ENCODE data around the gene TMEM167B.

Gene TMEM167B

DNA sequence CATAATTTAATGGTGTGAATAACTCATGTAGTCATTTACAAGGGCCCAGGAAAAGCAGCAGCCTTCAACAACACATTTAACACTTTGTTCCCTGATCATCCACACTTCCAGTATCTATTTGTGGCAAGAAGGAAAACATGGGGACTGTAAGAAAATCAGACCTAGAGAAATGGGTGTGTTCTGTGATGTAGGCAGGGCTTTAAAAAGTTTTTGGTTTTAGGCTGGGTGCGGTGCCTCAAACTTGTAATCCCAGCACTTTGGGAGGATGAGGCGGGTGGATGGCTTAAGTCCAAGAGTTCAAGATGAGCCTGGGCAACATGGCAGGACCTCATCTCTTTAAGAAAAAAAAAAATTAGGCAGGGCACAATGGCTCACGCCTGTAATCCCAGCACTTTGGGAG is 34.5 kb upstream of the TMEM167B start:
- no peaks in the 10 kb centered on the region for H3K27me3 ChIP-seq (ENCODE audit: control insufficient read depth, insufficient read depth, low read length, poor library complexity, severe bottlenecking)
- H3K9me3 ChIP-seq (ENCODE audit: control insufficient read depth, low read length) = no peaks in the 10 kb centered on the region
- H3K4me3 ChIP-seq (ENCODE audit: insufficient read depth, low read depth, low read length) = no peak overlapping the region
- 89 to 96% methylated on average over 3 of the region's 3 CpGs for WGBS, 2 experiments
- H3K36me3 ChIP-seq (ENCODE audit: control insufficient read depth, insufficient read depth, low read length) = no peaks in the 10 kb centered on the region
- no peak overlapping the region for H3K27ac ChIP-seq (ENCODE audit: insufficient read depth, low read depth, low read length, poor library complexity, severe bottlenecking)
- H3K4me1 ChIP-seq (ENCODE audit: control insufficient read depth, insufficient read depth, low read length) = no peaks in the 10 kb centered on the region

DNA sequence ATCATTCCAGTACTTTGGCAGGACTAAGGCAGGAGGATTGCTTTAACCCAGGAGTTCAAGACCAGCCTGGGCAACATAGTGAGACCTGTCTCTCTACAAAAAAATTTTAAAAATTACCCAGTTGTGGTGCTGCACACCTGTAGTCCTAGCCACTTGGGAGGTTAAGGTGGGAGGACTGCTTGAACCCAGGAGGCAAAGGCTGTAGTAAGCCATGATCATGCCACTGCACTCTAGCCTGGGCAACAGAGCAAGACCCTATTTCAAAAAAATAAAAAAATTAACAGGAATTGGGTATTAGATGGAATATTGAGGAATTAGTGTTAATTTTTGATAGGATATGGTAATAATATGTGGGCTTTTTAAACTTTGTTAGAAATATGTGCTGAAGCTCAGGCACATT is 31.5 kb upstream of the TMEM167B start:
- H3K27ac ChIP-seq (ENCODE audit: insufficient read depth, low read depth, low read length, poor library complexity, severe bottlenecking) = no peak overlapping the region
- H3K4me1 ChIP-seq (ENCODE audit: control insufficient read depth, insufficient read depth, low read length) = no peaks in the 10 kb centered on the region
- H3K4me3 ChIP-seq (ENCODE audit: insufficient read depth, low read depth, low read length) = no peak overlapping the region
- no peaks in the 10 kb centered on the region for H3K9me3 ChIP-seq (ENCODE audit: control insufficient read depth, low read length)
- no peaks in the 10 kb centered on the region for H3K27me3 ChIP-seq (ENCODE audit: control insufficient read depth, insufficient read depth, low read length, poor library complexity, severe bottlenecking)
- peaks cover 13% of the 10 kb centered on the region for H3K36me3 ChIP-seq (ENCODE audit: control insufficient read depth, insufficient read depth, low read length)

DNA sequence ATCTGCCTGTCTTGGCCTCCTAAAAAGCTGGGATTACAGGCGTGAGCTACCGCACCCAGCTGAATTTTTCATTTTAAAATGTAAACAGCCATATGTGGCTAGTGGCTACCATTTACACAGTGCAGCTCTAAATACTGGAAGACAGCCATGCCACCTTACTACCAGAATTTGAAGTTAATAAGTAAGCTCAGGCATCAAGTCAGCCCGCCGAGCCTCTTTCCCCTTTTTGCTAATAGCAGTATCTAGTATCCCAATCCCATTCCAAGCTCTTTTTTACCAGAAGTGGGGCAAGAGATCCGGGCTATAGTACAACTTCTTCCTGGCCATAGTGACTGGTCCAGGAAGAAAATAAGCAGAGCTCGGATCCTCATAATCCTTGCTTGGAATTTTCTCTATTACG is 29.9 kb upstream of the TMEM167B start:
- Histone ChIP-seq H3K27ac (ENCODE audit: insufficient read depth, low read depth, low read length, poor library complexity, severe bottlenecking) (no peak overlapping the region), H3K4me1 (ENCODE audit: control insufficient read depth, insufficient read depth, low read length) (no peaks in the 10 kb centered on the region)
- 92 to 95% methylated on average over 7 of the region's 7 CpGs for WGBS, 2 experiments

DNA sequence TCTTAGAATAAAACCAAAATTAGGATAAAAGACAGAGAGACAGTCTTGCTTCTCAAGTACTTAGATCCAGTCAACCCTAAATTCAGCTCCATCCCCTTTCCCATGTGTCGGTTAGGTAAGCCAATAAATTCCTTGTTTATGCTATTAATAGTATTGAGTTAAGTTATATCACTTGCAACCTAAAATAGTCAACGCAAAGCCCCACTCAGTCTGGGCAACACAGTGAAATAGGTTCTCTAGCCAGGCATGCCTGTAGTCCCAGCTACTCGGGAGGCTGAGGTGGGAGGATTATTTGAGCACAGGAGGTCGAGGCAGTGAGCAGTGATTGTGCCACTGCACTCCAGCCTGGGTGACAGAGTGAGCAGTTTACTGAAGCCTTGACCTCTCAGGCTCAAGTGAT is 29.4 kb upstream of the TMEM167B start:
- peaks cover 14% of the 10 kb centered on the region for H3K36me3 ChIP-seq (ENCODE audit: control insufficient read depth, insufficient read depth, low read length)
- no peak overlapping the region for H3K4me3 ChIP-seq (ENCODE audit: insufficient read depth, low read depth, low read length)
- H3K4me1 ChIP-seq (ENCODE audit: control insufficient read depth, insufficient read depth, low read length) = no peaks in the 10 kb centered on the region
- H3K9me3 ChIP-seq (ENCODE audit: control insufficient read depth, low read length) = no peaks in the 10 kb centered on the region
- 78 to 91% methylated on average over 3 to 4 of the region's 4 CpGs for WGBS, 2 experiments
- H3K27me3 ChIP-seq (ENCODE audit: control insufficient read depth, insufficient read depth, low read length, poor library complexity, severe bottlenecking) = no peaks in the 10 kb centered on the region
- no peak overlapping the region for H3K27ac ChIP-seq (ENCODE audit: insufficient read depth, low read depth, low read length, poor library complexity, severe bottlenecking)

More for the DNA sequence above, 29.9 kb upstream of the TMEM167B start:
- Histone ChIP-seq H3K36me3 (ENCODE audit: control insufficient read depth, insufficient read depth, low read length) (peaks cover 14% of the 10 kb centered on the region), H3K9me3 (ENCODE audit: control insufficient read depth, low read length) (no peaks in the 10 kb centered on the region), H3K27me3 (ENCODE audit: control insufficient read depth, insufficient read depth, low read length, poor library complexity, severe bottlenecking) (no peaks in the 10 kb centered on the region), H3K4me3 (ENCODE audit: insufficient read depth, low read depth, low read length) (no peak overlapping the region)

DNA sequence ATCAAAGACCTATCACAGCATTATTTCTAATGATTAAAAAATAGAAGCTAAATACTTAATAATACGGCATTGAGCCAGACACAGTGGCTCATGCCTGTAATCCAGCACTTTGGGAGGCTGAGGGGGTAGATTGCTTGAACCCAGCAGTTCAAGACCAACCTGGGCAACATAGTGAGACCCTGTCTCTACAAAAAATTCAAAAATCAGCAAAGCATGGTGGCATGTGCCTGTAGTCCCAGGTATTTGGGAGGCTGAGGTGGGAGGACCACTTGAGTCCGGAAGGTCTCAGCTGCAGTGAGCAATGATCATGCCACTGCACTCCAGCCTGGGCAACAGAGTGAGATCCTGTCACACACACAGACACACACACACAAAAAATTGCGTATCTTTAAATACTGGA is 25.4 kb upstream of the TMEM167B start:
- H3K27ac ChIP-seq (ENCODE audit: insufficient read depth, low read depth, low read length, poor library complexity, severe bottlenecking) = no peak overlapping the region
- H3K9me3 ChIP-seq (ENCODE audit: control insufficient read depth, low read length) = no peaks in the 10 kb centered on the region
- no peak overlapping the region for H3K4me3 ChIP-seq (ENCODE audit: insufficient read depth, low read depth, low read length)
- no peaks in the 10 kb centered on the region for H3K27me3 ChIP-seq (ENCODE audit: control insufficient read depth, insufficient read depth, low read length, poor library complexity, severe bottlenecking)
- WGBS, 2 experiments = 89 to 95% methylated on average over 2 of the region's 3 CpGs
- no peaks in the 10 kb centered on the region for H3K4me1 ChIP-seq (ENCODE audit: control insufficient read depth, insufficient read depth, low read length)
- H3K36me3 ChIP-seq (ENCODE audit: control insufficient read depth, insufficient read depth, low read length) = peaks cover 14% of the 10 kb centered on the region

DNA sequence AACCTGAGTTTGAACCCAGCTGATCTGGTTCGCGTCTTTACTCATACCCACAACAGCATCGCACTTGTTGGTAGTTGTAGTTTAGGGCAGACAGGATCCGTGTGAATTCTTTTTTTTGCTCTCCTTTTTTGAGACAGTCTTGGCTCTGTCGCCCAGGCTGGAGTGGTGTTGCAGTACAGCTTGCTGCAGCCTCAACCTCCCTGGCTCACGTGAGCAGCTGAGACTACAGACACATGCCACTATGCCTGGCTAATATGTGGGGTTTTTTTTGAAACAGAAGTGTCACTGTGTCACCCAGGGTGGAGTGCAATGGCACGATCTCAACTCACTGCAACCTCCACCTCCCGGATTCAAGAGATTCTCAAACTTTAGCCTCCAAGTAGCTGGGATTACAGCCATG is 22.7 kb upstream of the TMEM167B start:
- no peak overlapping the region for H3K4me3 ChIP-seq (ENCODE audit: insufficient read depth, low read depth, low read length)
- no peaks in the 10 kb centered on the region for H3K4me1 ChIP-seq (ENCODE audit: control insufficient read depth, insufficient read depth, low read length)
- H3K27me3 ChIP-seq (ENCODE audit: control insufficient read depth, insufficient read depth, low read length, poor library complexity, severe bottlenecking) = no peaks in the 10 kb centered on the region
- 93 to 96% methylated on average over 8 of the region's 8 CpGs for WGBS, 2 experiments
- H3K9me3 ChIP-seq (ENCODE audit: control insufficient read depth, low read length) = no peaks in the 10 kb centered on the region
- H3K36me3 ChIP-seq (ENCODE audit: control insufficient read depth, insufficient read depth, low read length) = peaks cover 8% of the 10 kb centered on the region
- no peak overlapping the region for H3K27ac ChIP-seq (ENCODE audit: insufficient read depth, low read depth, low read length, poor library complexity, severe bottlenecking)

DNA sequence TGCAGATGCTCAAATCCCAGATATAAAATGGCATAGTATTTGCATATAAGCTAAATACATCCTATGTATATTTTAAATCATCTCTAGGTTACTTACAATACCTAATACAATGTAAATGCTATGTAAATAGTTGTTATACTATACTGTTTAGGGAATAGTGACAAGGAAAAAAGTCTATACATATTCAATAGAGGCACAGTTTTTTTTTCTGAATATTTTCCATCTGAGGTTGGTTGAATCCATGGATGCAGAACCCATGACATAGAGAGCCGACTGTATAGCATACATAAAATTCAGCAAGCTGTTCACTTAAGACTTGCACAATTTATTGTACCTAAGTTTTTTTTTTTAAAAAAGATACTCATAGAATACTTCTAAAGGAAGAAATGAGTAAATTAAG is 21.3 kb upstream of the TMEM167B start:
- no peaks in the 10 kb centered on the region for H3K27me3 ChIP-seq (ENCODE audit: control insufficient read depth, insufficient read depth, low read length, poor library complexity, severe bottlenecking)
- H3K4me1 ChIP-seq (ENCODE audit: control insufficient read depth, insufficient read depth, low read length) = no peaks in the 10 kb centered on the region
- H3K27ac ChIP-seq (ENCODE audit: insufficient read depth, low read depth, low read length, poor library complexity, severe bottlenecking) = no peak overlapping the region
- no peak overlapping the region for H3K4me3 ChIP-seq (ENCODE audit: insufficient read depth, low read depth, low read length)
- H3K9me3 ChIP-seq (ENCODE audit: control insufficient read depth, low read length) = no peaks in the 10 kb centered on the region
- WGBS, 2 experiments = 89% methylated on average over 1 of the region's 1 CpG; no CpG with 5 or more reads in 1 of the 2 experiments
- H3K36me3 ChIP-seq (ENCODE audit: control insufficient read depth, insufficient read depth, low read length) = no peaks in the 10 kb centered on the region

DNA sequence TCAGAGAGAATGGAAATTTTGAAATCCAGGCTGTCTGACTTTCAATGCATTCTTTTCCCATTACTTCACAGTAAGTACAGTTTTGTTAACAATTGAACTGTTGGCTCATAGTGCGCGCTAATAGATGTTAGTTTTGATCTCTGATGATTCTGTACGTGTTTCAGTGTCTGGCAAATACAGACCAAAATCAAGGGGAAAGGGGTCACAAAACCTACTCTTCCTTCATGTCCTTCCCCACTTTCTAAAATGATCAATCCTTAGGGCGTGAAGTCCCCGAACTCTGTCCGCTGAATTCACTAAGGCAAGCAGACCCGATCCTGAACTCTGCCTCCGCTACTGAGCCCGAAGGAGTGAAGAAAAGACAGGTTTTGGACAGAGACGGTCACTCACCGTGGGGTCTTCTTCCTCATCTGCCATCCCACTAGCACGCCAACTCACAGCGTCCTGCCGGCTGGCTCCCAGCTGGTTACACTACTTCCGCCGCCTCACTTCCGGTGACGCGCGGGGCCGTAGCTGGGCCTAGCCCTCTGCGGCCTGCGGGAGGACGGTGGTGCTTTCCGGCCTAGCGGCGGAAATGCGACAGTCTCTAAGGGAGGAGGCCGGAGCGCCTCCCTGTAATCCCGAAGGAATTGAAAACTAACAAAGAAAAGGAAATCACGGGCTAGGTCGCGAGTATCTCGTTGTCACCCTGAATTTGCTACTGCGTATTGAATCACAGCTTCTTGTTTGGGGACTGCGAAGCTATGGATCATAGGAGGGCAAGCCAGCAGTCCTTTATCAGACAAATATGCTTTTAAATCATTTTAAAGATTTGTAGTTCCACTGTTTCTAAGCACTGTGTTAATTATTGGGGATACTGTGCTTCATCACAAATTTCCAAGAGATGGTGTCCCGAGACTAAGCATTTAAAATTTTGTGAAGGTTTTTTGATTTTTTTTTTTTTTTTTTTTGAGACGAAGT is 14.8 kb upstream of the TMEM167B start, which contains the start of gene TAF13:
TAF13 (minus strand) TSS at position 473 of the 960 bp plus-strand sequence; CDS start at position 417, 56 bp downstream.
- peak within 1 kb of the TSS; percentile 96 for H3K27ac ChIP-seq (ENCODE audit: insufficient read depth, low read depth, low read length, poor library complexity, severe bottlenecking)
- H3K4me1 ChIP-seq (ENCODE audit: control insufficient read depth, insufficient read depth, low read length) = no peaks in the 10 kb centered on the region
- H3K27me3 ChIP-seq (ENCODE audit: control insufficient read depth, insufficient read depth, low read length, poor library complexity, severe bottlenecking) = no peaks in the 10 kb centered on the region
- H3K36me3 ChIP-seq (ENCODE audit: control insufficient read depth, insufficient read depth, low read length) = no peaks in the 10 kb centered on the region
- WGBS, 2 experiments = 6% methylated on average over 39 of the region's 39 CpGs
- H3K4me3 ChIP-seq (ENCODE audit: insufficient read depth, low read depth, low read length) = peak within 1 kb of the TSS; percentile 49
- H3K9me3 ChIP-seq (ENCODE audit: control insufficient read depth, low read length) = no peaks in the 10 kb centered on the region

DNA sequence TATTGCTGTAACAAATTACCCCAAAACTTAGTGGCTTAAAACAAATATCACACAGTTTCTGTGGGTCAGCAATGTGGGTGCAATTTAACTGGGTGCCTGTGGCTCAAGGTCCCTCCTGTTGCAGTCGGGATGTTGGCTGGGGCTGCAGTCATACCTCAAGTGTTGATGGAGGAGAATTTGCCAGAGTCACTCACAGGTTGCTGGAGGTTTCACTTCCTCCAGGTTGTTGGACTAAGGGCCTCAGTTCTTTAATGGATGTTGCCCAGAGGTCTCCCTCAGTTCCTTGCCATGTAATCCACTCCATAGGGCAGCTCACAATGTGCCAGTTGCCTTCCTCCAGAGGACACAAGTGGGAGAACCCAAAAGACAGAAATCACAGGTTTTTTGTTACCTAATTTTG is 12.2 kb upstream of the TMEM167B start:
- Histone ChIP-seq H3K4me3 (ENCODE audit: insufficient read depth, low read depth, low read length) (no peak overlapping the region), H3K4me1 (ENCODE audit: control insufficient read depth, insufficient read depth, low read length) (no peaks in the 10 kb centered on the region), H3K27me3 (ENCODE audit: control insufficient read depth, insufficient read depth, low read length, poor library complexity, severe bottlenecking) (no peaks in the 10 kb centered on the region), H3K27ac (ENCODE audit: insufficient read depth, low read depth, low read length, poor library complexity, severe bottlenecking) (no peak overlapping the region), H3K36me3 (ENCODE audit: control insufficient read depth, insufficient read depth, low read length) (no peaks in the 10 kb centered on the region), H3K9me3 (ENCODE audit: control insufficient read depth, low read length) (no peaks in the 10 kb centered on the region)
- 95 to 96% methylated on average over 1 of the region's 1 CpG for WGBS, 2 experiments

DNA sequence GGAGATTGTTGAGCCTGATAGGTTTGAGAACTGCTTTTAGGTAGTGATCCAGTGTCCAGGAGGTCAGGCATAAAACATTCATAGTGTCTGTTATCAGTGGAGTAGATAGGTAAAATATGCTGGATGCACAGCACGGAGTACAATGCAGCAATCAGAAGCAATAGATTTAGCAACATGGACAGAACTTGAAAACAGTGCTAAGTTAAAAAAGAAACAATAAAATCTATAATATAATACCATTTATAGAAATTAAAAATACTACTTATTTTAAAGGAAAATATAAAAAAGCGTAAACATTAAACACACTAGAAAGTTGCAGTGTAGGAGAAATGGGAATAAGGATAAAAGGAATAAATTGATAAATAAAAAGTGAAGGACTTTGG is 11.3 kb upstream of the TMEM167B start:
- Histone ChIP-seq H3K9me3 (ENCODE audit: control insufficient read depth, low read length) (no peaks in the 10 kb centered on the region), H3K4me1 (ENCODE audit: control insufficient read depth, insufficient read depth, low read length) (no peaks in the 10 kb centered on the region), H3K27me3 (ENCODE audit: control insufficient read depth, insufficient read depth, low read length, poor library complexity, severe bottlenecking) (no peaks in the 10 kb centered on the region), H3K27ac (ENCODE audit: insufficient read depth, low read depth, low read length, poor library complexity, severe bottlenecking) (no peak overlapping the region), H3K4me3 (ENCODE audit: insufficient read depth, low read depth, low read length) (no peak overlapping the region), H3K36me3 (ENCODE audit: control insufficient read depth, insufficient read depth, low read length) (no peaks in the 10 kb centered on the region)
- WGBS, 2 experiments = 95 to 100% methylated on average over 2 of the region's 2 CpGs

Measured in ectodermal cell (in vitro differentiated cells).